ENCODE measurements around the gene TMEM154.

- TF ChIP-seq, protein P1, sequence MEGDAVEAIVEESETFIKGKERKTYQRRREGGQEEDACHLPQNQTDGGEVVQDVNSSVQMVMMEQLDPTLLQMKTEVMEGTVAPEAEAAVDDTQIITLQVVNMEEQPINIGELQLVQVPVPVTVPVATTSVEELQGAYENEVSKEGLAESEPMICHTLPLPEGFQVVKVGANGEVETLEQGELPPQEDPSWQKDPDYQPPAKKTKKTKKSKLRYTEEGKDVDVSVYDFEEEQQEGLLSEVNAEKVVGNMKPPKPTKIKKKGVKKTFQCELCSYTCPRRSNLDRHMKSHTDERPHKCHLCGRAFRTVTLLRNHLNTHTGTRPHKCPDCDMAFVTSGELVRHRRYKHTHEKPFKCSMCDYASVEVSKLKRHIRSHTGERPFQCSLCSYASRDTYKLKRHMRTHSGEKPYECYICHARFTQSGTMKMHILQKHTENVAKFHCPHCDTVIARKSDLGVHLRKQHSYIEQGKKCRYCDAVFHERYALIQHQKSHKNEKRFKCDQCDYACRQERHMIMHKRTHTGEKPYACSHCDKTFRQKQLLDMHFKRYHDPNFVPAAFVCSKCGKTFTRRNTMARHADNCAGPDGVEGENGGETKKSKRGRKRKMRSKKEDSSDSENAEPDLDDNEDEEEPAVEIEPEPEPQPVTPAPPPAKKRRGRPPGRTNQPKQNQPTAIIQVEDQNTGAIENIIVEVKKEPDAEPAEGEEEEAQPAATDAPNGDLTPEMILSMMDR (IDR thresholded peaks at IDR 0.05) = no peak
- TF ChIP-seq POLR2A (IDR thresholded peaks at IDR 0.05) = no peak
Measured at GRCh38 chr4:152699313-152699712, 19.5 kb upstream of the TMEM154 start.
